HG02610 (cell line): ENCODE data around the gene CCDC14.
"Not testable (repeated sequence)": the region's sequence is repeated elsewhere in the genome, so short reads cannot be mapped to it uniquely, and the experiment has no call there.

ENCODE experiments used
- ATAC-seq: cut with Tn5 transposase; IDR thresholded peaks from one replicate; pipeline ENCODE4 v1.9.1; 2021; ENCODE audit warnings: mild to moderate bottlenecking, moderate library complexity; ENCODE audit not compliant: unreplicated experiment

The CCDC14 gene

GRCh38 chr3:123966799-123967198, 5.8 kb upstream of the CCDC14 start:
- not testable (repeated sequence) for ATAC-seq

- not testable (repeated sequence) for ATAC-seq
These were observed 3.8 kb upstream of the CCDC14 start for GRCh38 chr3:123964793-123965192.

DNA sequence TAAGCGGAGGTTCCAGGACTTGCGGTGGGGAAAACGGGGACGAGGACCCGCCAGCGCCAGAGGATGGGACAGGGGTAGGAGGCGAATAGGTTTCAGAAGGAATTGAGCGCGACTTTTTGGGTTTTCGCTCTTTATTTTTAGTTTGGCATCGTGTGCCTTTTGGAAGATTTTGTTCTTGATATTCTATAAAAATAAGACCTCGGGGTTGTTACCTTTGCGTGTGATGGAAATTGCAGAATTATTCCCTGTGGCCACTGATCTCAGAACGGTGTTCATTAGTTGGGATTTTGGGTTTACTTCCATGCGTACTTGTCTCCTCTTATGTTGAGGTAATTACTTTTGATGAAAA, 453 bp upstream of the CCDC14 start:
- no peak for ATAC-seq

DNA sequence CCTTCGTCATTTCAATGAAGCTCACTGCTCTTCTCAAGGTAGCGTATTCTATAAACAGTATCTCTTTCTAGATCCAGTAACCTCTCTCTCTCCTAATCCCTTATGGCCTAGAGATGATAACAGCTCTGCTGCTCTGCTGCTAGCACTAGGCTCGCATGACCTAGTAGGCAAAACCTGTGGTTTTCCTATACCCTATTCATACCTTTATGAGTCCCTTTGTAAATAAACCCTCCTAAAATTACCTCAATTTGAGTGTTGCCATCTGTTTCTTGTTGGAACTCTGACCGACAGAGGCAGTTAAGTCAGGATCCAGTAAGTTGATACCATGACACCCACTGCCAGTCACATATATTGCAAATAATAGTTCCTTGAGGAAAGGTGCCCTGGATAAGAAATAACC, 7.3 kb downstream of the CCDC14 start:
- peak; percentile 87 for ATAC-seq

GRCh38 chr3:123952844-123953520, 8.0 kb downstream of the CCDC14 start:
- ATAC-seq: peak; percentile 42

GRCh38 chr3:123951522-123952447, 9.2 kb downstream of the CCDC14 start:
- ATAC-seq: no peak

GRCh38 chr3:123949641-123950040, 11.4 kb downstream of the CCDC14 start:
- ATAC-seq: no peak

DNA sequence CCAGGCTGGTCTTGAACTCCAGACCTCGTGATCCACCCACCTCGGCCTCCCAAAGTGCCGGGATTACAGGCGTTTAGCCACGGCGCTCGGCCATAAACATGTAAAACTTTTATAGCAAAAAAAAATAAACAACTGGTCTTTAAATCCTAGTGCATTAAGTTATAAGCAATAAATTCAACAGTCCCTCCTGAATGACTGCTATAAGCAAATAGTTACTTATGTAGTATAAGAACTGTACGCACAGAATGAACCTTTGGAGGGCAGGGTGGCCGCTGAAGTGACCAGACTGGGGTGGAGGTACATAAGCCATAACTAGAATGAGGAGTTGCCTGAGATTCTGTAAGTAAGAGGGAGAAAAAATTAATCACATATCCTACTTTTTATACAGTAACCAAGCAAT, 12.6 kb downstream of the CCDC14 start:
- ATAC-seq: no peak

GRCh38 chr3:123947482-123947881, 13.5 kb downstream of the CCDC14 start:
- ATAC-seq: no peak

DNA sequence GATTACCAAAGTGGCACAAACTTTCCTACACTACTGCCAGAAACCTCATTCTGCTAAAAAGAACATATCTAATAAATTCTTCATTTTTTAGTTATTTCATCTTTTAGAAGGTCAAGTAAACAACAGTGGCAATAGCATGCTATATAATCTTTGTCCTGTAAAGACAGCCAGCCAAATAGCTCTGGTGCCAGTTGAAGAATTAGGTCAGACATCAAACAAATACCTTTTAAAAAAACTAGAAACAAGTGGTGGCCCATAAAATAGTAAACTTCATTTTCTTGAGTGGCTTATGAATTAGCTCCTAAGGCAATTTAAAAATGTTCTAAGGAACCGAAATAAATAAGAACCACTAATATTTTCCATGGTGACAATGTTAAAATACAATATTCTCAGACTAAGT, 19.5 kb downstream of the CCDC14 start:
- no peak for ATAC-seq

- no peak for ATAC-seq
These were observed 19.9 kb downstream of the CCDC14 start for GRCh38 chr3:123941121-123941520.

GRCh38 chr3:123939706-123940105, 21.3 kb downstream of the CCDC14 start:
- ATAC-seq: no peak

GRCh38 chr3:123936400-123936799, 24.6 kb downstream of the CCDC14 start:
- ATAC-seq: no peak

GRCh38 chr3:123935830-123936229, 25.2 kb downstream of the CCDC14 start:
- ATAC-seq: no peak

- no peak for ATAC-seq
These were observed 26.8 kb downstream of the CCDC14 start for GRCh38 chr3:123934250-123934649.

DNA sequence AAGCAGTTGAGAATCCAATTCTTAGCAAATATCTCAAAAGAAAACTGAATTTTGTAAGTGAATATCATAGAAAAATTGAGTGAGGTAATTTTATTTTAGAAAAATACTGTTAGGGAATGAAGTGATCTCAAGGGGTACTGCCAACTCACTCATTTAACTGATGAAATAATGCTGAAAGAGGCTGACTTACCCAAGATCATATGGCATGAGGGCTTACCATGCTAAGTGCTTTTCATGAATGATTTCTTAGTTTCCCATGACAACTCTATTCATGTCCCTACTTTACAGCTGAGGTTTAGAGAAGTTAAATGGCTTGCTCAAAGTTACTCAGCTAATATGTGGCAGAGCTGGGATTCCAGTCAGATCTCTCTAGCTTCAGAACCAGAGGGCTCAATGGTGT, 30.6 kb downstream of the CCDC14 start:
- no peak for ATAC-seq

- ATAC-seq: no peak
These were observed 31.7 kb downstream of the CCDC14 start for GRCh38 chr3:123929325-123929724.

- ATAC-seq: no peak
These were observed 34.6 kb downstream of the CCDC14 start for GRCh38 chr3:123926396-123926795.

DNA sequence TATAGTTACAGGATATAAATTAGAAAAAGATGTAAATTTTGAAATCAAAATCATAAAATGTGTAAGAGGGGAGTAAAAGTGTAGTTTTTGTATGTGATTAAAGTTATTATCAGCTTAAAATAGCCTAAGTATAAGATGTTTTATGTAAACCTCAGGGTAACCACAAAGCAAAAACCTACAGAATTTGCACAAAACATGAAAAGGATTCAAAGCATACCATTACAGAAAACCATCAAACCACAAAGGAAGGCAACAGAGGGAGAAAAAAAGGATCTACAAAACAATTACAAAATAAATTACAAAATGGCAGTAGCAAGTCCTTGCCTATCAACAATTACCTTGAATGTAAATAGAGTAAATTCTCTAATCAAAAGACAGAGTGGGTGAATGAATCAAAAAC, 40.2 kb downstream of the CCDC14 start:
- ATAC-seq: no peak

DNA sequence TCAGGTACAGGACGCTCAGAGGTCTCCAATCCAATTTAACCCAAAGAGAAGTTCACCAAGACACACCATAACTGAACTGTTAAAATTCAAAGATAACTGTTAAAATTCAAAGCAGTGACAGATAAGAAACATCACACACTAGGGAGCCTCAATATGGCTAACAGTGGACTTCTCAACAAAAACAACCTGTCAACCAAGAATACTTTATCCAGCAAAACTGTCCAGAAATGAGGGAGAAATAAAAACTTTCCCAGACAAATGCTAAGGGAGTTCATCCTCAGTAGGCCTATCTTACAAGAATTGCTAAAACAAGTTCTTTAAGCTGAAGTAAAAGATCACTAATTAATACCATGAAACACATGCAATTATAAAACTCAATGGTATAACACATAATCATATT, 40.6 kb downstream of the CCDC14 start:
- no peak for ATAC-seq

- no peak for ATAC-seq
These were observed 41.7 kb downstream of the CCDC14 start for GRCh38 chr3:123919353-123919752.

DNA sequence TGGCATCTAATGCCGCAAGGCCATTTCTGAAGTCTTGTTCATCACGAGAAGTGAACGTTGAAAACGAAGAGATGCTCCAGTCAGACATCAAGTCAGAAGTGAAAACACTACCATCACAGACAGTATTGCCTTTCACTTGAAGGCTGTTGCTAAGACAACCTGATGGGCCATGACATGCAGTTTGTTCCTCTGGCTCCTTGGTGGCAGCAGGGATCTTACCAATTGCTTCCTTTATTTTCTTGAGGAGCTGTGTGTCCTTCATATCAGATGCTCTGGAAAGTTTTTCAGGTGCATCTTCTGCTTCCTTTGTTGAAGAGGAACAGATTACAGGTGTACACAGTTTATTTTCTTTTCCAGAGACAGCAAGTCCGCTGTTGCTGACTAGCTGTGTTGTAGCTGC, 46.2 kb downstream of the CCDC14 start:
- ATAC-seq: no peak
